CD4-positive, alpha-beta T cell treated with Interleukin-6 for 4 hours (primary cell): ENCODE measurements around the gene SP3.

Experiments used
- DNase-seq: peaks from one replicate; pipeline ENCODE4 v3.0.0-alpha.2; 2020; ENCODE audit warnings: mixed read lengths

SP3 gene

DNA sequence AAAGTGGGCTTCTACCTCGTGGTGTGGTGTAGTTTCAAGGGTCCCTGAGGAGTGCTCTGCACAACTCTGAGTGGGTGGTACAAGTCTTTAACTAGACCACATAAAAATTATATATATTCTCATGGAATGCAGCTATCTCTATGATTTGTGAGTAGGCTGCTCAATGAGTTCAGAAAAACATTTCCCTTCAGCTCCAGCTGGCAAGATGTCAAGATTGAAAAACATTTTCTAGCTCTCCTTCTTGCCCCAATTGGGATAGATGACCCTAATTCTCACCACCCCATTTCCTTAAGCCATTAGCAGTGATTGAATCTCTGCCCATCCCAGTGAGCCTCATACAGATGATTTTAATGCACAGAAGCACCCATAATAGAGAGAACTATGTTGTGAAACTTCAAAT lies 28.3 kb upstream of the SP3 start:
- no peak for DNase-seq

DNA sequence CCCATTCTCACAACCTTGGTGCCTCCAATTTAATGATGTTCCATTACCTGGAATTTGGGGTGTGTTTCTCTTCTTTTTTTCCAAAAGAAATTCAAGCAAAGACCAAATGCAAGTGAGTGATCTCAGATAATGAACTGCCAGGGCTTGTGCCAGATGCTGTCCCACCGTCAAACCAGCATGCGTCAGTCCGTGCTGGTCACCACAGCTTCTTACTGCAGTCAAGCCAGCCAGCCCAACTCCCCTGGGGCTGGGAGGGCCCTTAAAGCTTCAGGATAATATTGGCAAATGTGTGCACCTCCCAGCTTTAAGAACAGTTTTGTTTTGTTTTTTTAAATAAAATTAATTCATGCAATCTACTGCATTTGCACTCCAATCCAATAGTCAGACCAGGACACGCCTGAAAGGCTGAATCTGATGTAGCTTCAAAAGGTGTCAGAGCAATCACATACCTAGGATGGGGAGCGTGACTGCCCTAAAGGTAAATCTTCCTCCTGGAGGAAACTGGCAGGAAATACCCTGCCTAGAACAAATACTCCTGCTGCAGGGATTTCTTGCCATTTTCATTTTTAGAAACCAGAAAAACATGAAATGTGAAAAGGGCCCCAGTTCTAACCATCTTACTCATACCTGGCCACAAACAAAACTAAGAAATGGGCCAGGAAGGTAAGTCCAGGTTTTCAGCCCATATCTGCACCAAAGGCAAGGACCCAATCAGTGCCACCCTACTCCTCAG lies 26.8 kb upstream of the SP3 start:
- no peak for DNase-seq

DNA sequence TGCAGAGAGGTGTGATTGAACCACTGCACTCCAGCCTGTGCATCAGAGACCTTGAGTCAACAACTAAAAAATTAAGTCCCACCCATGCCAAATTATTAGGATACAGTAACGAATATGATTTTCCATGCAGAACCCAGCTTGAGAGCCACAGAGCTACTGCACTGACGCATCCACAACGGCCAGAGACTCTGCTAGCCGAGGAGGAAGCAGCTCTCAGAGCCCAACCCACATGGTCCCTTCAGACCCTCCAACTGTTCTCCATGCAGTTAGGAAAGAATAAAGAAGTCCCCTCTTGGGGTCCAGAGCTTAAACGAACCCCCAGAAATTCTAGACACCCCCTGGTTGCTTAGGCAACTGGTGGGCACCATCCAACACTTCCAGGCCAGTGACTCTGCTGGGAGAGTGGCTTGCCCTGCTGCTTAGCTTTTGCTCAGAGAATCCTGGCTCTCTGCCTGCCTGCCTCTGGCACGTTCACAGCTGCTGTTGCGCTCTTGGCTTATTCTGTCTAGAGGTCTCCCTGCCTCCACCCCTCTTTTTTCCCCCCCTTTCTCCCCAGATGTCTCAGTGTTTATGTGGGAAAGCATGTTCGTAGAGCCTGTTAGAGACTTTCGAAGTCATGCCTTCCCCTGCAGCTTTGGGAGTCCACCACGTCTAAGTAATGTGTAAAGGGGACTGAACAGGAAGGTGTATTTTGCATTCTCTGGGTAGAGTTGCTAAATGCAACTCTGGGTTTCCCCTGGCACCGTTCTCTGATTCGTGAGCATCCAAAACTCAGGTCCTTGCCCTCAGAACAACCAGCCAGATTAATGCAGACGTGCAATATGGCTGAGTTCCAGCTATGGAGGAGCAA lies 26.0 kb upstream of the SP3 start:
- DNase-seq: no peak

DNA sequence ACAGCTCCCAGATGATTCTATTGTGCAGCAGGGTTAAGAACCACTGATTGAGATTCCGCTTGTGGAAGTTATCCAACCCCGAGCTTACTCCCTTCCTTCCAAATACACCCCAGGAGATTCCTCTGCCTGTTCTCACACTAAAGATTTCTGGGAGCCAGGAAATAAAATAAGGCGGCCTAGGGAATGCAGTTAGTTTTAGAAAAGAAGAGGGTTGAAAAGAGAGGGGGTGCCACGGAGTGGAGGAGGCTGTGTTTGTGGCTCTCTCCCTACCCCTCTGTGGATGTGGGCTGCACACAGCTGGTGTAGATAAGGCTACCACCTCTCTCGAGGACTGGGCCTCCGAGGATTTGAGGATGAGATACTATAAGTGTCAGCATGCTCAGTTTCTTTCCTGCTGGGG lies 25.1 kb upstream of the SP3 start:
- no peak for DNase-seq

DNA sequence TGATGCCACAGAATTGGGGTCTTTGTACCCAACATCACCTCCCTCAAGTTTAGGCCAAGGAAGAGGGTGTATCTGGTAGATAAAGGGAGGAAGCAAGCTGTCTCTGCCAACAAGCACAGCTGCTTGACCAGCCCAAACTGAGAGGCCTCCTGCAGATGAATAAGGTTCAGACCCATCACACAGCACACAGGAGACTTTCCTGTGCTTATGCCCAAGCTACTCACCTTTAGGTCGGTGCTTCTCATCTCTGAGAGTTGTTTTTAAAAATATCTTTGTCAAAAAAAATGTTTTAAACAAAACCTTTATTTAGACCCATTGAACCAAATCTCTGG lies 24.7 kb upstream of the SP3 start:
- no peak for DNase-seq

DNA sequence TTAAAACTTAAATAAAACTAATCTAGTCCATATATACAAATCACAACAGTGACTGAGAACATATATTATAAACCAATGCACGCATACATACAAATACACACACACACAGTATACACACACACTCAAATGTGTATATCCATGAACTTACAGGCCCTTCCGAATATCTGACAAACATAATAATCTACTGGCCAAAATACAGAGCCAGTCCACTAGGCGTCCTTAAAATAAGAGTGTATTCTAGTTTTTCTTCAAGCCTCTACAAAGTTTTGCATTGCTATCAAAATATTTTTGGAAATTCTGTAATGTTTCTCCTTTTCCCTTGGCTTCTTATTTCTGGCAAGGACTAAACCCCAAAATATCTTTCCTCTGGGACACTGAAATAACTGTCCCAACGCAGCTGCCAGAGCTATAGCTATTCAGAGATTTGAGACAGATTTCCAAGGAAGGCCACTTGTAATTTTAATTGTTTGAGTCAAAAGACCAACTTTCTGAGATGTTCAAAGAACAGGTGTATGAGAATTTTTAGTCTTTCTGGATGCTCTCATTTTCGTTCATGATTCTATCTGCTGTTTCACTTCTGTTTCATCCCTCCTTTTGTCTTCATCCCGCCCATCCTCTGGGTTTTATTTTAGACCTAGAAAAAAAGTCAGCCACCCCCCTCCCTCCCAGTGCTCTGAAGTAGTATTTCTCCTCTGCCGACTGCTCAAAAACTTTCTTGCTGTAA lies 24.1 kb upstream of the SP3 start:
- no peak for DNase-seq

DNA sequence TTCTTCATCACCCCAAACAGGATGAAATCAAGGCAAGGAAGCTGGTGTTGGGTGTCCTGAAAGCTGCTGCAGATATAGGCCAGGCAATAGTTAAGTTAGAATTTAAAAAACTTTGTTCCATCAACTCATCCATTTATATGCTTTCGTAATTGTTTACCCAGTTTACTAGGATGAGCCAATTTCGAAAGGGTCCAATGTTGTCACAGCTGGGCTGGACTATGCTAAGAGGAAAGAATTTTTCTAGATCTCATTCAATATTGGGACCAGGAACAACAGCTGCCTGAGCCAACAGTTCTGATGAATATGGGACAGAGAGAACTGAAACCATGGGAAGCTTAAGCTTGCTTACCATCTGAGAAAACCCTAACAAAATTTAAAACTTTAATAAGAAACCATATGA lies 21.6 kb upstream of the SP3 start:
- DNase-seq: no peak

DNA sequence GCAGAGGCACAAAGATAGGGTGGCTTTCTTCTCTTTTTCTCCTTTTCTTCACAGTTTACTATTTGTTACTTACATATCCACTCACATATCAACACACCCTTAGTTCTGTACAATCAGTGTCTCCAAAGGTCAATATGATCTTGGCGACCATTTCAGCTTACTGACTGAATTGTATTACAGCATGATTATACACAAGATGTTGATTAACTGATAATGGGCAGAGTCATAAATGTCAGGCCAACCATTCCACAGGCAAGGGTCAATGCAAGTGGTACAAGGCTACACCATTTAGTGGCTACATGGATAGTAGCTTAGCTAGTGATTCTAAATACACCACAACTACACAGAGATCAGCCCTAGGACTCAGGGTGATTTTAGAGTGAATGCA lies 20.4 kb upstream of the SP3 start:
- DNase-seq: no peak

DNA sequence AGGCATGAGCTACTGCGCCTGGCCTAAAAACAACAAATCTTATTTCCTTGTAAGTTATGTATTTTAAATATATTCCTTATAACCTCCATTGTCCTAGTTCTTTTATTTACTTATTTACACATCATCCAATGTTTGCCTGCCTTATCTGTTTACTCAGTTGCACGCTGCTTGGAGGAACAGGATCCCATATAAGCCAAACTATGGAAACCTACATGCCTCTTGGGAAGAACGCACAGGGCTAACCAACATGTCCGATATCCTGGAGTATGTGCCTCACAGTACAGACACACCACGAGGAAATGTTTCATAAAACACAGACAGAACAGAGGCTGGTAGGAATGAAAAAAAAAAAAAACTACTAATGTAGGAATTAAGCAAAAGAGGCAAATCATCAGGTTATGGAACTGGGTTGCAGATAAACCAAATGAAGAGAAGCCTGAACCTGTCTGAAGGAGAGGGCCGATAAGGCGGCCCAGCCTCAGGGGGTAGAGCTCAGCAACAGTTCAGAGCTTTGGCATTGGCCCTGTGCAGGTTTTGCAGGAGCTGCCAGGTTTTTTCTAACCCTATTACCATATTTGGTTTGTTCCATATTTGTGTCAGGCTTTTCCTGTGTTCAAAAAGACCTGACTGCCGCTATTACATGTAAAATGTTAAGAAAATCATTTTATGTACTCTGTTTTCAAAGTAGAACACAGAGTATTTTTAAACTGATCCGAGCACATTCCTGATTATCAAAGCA lies 19.9 kb upstream of the SP3 start:
- DNase-seq: no peak

DNA sequence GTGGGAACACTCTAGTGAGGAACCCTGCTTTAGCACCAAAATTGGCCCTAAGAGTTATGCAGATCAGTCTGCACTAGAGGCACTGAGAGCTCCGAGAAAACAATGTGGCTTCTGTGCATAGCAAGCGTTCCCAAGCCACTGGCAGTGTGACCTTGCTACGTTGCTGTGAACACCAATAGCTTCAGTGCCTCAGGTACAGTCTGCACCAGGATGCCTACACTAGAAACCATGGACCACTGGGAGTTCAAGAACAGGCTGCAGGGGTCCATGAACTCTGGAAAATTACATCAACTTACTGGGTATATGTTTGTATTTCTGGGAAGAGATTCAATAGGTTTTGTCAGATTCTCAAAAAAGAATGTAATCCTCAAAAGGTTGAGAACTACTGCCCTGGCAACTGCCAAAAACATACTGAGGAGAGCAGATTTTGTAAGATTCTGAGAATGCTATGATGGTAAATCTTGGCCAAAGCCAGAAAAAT lies 18.3 kb upstream of the SP3 start:
- no peak for DNase-seq

DNA sequence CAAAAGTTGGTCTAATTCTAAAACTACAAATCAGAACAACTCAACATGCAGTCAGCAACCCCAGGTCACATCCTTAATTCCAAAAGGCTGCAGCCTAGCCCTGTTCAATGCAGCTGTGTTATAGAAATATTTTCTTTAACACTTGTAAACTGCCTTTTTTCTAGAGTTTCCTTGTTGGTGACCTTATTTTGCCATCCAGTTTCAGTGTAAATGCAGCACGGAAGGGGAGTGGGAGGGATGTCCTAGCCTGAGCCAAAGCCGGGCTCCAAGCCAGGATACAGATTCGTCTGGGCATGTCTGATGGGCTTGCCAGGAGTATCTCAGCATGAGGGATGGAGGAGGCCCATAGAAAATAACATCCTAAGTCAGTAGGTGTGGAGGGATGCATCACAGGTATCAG lies 17.7 kb upstream of the SP3 start:
- no peak for DNase-seq

DNA sequence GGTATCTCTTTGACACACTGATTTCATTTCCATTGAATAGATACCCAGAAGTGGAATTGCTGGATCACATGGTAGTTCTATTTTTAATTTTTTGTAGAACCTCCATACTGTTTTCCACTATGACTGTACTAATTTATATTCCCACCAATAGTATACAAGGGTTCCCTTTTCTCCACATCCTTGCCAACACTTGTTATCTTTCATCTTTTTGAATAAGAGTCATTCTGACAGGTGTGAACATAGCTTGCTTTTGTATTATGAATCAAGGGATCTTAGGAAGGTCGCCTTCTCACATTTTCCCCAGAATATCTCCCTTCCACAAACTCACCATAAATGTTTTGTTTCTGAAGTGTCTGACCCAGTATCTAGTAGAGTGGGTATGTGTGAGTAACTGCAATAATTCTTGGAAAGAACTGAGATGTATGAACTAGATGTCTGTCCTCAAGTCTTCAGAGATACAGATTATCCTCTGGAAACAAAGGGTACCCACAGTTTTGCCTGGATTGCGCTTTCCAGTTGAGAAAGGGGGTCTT lies 17.1 kb upstream of the SP3 start:
- no peak for DNase-seq

DNA sequence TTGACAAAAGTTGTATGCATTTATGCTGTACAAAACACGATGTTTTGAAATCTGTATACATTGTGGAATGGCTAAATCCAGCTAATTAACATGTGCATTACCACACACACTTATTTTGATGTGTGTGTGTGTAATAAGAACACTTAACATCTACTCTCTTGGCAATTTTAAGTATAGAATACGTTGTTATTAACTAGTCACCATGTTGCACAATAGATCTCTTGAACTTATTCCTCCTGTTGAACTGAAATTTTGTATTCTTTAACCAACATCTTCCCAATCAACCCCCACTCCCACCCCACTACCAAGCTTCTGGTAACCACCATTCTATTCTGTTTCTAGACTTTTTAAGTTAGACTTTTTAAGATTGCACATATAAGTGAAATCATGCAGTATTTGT lies 16.3 kb upstream of the SP3 start:
- no peak for DNase-seq

DNA sequence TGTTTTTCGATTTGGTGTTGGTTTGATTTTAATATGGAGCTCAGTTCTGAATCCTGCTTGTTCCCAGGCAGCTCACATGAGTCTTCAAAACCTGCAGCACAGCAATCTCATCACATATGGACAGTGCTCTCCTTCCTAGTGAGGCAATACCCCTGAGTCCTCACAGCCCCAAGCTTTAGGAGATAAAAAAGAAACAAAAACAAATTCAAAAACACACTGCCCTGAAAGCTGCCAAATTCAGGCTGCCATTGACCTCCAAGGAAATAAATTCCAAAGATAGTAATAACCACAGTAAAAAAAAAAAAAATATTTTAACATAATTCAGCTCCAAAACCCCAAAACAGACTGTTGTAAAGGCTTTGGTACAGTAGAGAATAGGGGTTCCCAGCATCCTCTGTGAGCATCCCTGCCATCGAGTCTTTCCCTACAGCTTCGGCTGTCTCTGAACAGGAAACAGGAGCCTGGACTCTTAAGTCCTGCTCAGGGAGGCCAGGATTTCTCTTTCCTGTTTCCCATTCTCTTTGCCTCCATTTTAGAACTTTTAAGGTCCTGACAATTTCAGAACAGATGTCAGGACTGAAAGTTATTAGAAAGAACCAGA lies 14.7 kb upstream of the SP3 start:
- no peak for DNase-seq

DNA sequence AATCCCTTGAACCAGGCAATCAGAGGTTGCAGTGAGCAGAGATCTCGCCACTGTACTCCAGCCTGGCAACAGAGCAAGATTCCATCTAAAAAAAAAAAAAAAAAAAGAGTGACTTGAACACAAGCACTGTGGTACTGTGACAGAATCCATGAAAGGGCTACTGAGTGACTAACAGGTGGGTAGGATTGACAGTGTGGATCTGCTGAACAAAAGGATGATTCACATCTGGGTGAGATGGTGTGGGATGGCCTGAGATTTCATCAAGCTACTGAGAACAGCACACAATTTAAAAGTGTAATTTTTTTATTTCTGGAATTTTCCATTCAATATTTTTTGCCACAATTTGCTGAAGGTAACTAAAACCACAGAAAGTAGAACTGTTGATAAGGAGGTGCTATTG lies 13.3 kb upstream of the SP3 start:
- no peak for DNase-seq

DNA sequence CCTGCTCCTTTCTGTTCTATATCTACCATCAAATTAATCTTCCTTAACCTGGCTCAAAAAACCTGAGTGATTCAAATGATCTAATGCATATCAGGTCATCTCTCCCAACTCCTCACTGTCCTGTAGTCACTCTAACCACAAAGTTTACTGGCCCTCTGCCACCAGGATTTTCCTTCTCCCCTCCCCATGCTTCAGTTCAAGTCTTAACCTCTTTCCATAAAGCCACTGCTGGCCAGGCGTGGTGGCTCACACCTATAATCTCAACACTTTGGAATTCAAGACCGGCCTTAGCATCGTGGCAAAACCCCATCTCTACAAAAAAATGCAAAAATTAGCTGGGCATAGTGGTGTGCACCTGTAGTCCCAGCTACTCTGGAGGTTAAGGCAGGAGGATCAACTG lies 7.5 kb upstream of the SP3 start:
- no peak for DNase-seq

DNA sequence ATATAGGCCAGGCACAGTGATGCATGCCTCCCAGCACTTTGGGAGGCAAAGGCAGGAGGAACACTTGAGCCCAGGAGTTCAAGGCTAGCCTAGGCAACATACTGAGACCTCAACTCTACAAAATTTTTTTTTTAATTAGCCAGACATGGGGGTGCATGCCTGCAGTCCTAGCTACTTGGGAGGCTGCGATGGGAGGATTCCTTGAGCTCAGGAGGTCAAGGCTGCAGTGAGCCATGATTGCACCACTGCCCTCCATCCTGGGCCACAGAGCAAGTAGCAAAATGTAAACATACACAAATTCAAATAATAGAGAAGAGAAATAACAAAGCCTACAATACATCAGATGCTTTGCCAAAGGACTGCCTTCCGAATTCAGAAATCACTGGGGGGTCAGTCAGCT lies 7.0 kb upstream of the SP3 start:
- no peak for DNase-seq

DNA sequence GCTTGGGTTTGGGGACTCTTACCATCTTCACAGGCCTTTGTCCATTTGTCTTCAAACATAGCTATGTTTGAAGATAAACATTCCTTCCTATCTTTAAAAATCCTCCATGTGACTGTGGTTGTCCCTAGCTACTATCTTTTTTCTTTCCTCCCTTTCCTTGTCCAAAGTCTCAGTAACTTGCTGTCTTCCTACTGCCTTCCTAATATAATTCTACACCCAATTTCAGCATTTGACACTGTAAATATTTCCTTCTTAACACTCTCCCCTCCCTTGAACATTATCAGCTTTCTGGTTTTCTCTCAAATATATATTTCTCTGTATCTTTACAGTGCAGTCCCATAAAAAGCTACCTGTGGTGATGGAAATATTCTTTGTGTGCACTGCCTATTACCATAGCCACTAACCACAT lies 5.3 kb upstream of the SP3 start:
- DNase-seq: no peak

DNA sequence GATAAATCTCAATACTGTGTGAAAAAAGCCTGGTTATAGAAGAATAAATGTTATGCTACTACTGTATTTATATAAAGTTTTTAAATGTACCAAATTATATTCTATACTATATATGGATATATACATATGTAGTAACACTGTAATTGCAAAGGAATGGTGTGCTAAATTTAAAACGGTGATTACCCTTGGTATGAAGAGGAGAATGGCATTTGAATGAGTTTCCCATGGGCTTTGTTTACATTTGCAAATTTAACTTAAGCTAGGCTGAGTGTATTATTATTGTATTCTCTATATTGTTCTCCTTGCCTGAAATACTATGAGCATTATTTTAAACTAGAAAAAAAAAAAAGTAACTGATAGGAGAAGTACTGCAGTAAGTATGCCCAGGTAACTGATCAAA lies 4.7 kb upstream of the SP3 start:
- no peak for DNase-seq

DNA sequence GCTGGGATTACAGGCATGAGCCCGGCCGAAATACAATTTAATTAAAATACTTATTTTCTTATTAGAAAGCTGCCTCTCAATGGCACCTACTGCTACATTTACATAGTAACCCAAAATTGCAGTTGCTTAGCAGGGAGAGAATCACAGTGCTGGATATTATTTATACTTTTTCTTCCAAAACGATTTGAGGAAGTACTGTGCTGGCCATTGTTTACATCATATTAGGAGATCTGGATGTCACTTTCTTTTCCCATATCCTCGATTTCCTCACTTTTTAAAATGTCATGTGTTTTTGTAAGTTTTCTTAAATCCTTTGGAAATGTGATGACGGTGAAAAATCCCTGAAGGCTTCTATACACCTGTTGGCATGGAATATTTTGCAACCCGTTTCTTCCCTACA lies 3.4 kb upstream of the SP3 start:
- no peak for DNase-seq

DNA sequence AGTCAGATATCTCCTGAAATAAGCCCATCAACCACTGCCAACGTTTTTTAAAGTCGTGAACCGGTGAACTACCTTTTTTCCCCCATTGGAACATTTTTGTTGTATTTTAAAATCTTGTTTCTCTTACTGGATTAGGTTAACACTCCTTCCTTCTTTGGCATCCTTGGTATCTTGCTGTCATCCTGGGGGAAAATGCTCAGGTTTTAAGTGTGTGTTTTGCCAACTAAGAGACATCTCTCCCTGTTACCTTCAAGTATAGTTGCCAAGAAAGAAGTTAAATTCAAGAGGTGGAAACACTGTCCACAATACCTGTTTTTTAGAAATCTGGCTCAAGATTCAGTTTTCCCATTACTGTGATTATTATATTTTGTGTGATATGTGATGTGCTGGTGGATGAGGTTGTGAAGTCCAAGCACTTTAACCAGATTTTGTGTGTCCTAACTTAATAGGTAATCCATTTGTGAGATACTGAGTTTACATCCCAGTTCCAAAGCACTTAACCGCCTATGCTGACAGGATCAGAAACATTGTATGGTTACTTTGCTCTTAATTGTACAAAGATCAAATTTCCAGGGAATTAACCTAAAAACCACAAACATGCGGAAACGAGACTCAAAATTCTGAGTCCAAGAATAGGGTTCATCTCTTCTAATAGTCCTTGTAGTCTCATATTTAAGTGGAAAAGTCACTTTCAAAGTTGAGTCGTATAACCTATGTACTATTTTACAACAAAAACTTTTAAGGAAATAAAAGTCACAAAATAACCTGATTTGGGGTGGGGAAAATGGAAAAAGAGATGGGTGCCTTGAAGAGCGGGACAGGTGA lies 1.3 kb upstream of the SP3 start:
- DNase-seq: no peak
